AG09319 (cell line): ENCODE results near the gene MEGF8.
A peak's percentile ranks its signal among the peaks of the same experiment; 100 is the strongest.

Experiments
- DNase-seq: peaks from one replicate; pipeline ENCODE4 v3.0.0-alpha.2; 2010; ENCODE audit warnings: low read depth; ENCODE audit errors: extremely low read depth
- TF ChIP-seq, protein P1 (sequence below): IDR thresholded peaks from 2 replicates; pipeline ENCODE4 v1.5.1; 2011; ENCODE audit warnings: low read depth, mild to moderate bottlenecking, inconsistent platforms, low read length, moderate library complexity

Gene MEGF8

DNA sequence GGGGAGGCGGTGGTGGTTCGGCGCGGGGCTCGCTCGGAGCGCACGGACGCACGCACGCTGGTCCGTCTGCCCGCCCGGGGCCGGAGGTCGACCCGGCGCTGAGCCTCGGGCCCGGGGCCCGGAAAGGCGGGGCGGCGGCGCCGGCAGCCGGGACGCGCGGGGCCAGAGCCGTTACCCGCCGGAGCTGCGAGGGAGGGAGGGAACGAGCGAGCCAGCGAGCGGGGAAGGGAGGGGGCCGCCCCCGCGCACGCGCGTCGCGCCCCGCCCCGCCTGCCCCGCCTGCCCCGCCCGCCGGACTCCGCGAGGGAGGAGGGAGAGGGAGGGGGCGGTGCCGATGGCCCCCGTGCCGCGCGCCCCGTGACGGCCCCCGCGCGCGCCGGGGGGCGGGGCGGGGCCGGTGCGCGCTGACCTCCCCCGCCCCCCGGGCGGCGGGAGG is 41.4 kb upstream of the MEGF8 start:
- DNase-seq, result peak; percentile 57
- TF ChIP-seq, protein P1, sequence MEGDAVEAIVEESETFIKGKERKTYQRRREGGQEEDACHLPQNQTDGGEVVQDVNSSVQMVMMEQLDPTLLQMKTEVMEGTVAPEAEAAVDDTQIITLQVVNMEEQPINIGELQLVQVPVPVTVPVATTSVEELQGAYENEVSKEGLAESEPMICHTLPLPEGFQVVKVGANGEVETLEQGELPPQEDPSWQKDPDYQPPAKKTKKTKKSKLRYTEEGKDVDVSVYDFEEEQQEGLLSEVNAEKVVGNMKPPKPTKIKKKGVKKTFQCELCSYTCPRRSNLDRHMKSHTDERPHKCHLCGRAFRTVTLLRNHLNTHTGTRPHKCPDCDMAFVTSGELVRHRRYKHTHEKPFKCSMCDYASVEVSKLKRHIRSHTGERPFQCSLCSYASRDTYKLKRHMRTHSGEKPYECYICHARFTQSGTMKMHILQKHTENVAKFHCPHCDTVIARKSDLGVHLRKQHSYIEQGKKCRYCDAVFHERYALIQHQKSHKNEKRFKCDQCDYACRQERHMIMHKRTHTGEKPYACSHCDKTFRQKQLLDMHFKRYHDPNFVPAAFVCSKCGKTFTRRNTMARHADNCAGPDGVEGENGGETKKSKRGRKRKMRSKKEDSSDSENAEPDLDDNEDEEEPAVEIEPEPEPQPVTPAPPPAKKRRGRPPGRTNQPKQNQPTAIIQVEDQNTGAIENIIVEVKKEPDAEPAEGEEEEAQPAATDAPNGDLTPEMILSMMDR, result no peak

DNA sequence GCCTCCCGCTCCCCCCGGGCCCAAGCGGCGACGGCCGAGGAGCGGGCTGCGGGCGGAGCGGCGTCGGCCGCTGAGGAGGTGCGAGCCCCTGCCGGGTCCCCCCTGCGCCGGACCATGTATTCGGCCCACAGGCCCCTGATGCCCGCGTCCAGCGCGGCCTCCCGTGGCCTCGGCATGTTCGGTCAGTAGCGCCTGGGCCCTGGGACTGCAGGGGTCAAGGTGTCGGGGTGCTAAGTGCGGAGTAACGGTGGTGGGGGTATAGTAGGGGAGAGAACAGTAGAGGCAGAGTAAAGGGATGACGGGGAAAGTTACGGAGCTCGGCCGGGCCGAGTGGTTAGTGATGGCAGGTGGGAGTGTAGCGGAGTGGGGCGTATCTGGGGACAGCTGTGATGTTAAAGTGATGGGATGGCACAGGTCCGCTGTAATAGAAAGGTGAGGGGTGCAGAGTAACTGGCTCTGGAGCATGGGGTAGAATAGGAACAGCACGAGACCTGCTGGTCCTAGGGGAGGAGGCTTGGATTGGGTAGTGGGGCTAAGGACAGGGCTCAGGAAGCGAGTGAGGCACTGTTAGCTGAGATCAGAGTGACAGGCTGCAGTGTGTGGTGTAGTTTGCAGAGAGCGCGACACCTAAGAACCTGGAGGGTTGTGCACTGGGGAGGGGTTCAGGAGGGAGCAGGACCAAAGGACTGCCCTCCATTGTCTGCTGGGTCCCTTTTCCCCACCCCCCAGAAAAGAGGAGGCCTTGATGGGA is 40.7 kb upstream of the MEGF8 start:
- DNase-seq, result no peak
- TF ChIP-seq, protein P1, result no peak

DNA sequence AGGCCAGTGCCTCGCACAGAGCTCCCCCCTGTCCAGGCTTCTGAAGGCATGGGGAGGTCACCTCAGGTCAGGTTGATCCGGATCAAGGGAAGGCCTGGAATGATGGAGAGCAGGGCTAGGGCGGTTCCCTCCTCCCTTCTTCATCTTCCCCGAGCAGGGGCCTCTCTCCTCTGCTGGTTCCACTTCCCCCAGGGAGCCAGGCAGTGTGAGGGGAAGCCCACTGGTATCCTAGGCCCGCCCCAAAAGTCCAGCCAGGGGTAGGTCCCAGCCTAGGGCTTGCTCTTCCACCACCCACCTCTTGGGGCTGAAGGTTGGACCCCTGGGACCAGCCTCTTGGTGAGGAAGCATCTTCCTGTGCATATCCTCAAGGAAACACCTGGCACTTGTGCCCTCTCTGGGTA is 39.9 kb upstream of the MEGF8 start:
- no peak for DNase-seq
- TF ChIP-seq, protein P1, result no peak

DNA sequence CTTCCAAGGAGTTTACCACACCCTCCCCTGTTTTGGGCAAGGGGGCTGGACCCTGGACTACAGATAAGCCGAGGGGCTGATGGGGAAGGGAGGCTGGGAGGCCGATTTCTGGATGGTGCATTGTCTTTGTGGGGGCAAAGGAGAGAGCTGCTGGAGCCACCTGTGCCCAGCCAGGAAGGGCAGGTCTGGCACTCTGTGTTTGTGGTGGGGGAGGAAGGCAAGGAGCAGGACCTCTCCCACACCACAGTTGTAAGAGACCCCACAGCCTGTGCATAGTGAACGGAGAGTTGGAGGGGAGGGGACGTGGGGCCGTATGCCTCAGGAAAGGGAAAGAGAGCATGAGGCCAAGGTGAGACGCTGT is 39.5 kb upstream of the MEGF8 start:
- TF ChIP-seq, protein P1, result no peak
- no peak for DNase-seq

DNA sequence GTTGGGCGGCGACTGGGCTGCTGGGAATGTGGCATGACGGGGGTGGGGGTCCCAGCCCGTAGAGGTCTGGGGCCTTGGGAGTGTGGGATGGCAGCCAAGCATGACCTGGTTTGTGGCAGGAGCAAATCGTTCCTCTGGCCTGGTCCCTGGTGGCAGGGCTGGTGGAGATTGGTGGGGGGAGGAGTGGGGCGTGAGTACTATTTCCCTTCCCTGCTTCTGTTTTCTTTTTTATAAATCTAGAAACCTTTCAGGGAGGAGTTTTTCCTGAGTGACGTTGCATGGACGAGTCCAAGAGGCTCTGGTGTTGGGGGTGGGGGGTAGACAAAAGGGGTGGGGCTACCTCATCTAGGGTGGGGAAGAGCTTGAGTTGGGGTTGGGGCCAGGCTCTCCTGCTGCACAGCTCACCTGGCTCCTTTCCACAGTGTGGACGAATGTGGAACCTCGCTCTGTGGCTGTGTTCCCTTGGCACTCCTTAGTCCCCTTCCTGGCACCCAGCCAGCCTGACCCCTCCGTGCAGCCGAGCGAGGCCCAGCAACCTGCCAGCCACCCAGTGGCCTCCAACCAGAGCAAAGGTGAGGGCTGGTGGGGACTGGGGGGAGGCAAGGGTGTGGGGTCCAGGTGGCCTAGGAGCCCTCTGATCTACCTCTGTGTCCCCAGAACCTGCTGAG is 39.0 kb upstream of the MEGF8 start:
- TF ChIP-seq, protein P1, result no peak
- DNase-seq, result no peak

DNA sequence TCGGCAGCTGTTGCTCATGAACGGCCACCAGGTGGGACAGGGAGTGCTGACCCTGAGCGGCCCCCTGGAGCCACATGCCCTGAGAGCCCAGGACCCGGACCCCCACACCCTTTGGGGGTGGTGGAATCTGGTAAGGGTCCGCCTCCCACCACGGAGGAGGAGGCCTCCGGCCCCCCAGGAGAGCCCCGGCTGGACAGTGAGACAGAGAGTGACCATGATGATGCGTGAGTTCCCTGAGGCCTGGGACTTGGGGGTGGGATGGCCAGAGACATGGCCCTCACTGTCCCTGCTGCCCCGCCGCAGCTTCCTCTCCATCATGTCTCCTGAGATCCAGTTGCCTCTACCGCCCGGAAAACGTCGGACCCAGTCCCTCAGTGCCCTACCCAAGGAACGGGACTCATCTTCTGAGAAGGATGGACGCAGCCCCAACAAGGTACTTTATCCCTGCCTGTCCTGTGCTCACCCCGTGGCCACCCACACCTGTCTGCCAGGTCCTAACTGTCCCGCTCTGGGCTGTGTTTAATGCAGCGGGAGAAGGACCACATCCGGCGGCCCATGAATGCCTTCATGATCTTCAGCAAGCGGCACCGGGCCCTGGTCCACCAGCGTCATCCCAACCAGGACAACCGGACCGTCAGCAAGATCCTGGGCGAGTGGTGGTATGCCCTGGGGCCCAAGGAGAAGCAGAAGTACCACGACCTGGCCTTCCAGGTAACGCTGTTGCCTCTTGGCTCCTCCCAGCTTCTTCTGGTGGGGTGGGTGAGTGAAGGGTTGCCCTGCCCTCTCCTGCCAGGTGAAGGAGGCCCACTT is 38.2 kb upstream of the MEGF8 start:
- TF ChIP-seq, protein P1, result no peak
- DNase-seq, result no peak

DNA sequence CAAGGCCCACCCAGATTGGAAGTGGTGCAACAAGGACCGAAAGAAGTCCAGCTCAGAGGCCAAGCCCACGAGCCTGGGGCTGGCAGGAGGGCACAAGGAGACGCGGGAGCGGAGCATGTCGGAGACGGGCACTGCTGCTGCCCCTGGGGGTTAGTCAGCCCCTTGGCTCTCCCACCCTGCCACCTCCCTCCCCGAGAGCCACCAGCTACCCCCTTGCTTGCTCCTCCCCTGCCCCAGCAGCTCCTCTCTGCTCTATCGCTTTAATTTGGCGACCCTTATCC is 37.7 kb upstream of the MEGF8 start:
- no peak for DNase-seq
- TF ChIP-seq, protein P1, result no peak
